Measurements from ENCODE around the gene SIRT6.
"Not testable (repeated sequence)": the region's sequence is repeated elsewhere in the genome, so short reads cannot be mapped to it uniquely, and the experiment has no call there.

The SIRT6 gene

GRCh38 chr19:4129050-4129449 is 53.3 kb downstream of the SIRT6 start:
- DNase-seq = not testable (repeated sequence)

GRCh38 chr19:4127322-4127721 is 55.0 kb downstream of the SIRT6 start:
- DNase-seq = not testable (repeated sequence)

GRCh38 chr19:4124638-4125037 is 57.7 kb downstream of the SIRT6 start:
- DNase-seq = no peak
